Psoas muscle (tissue), 8 donors: ENCODE results near the gene INSR. TPM values are rescaled to one million over a fixed set of nuclear protein-coding genes. Genes with fewer than 3 reads are reported as not detected.

Experiments used
- ATAC-seq, 4 donors: fragments of 200-7000 bp; cut with Tn5 transposase; one replicate each; pipeline ENCODE4 v1.9.1; 2020; ENCODE audit warnings: moderate library complexity in 3 of 4, mild to moderate bottlenecking in 2 of 4
- DNase-seq, 2 donors: peaks; one replicate each; pipeline ENCODE4 v3.0.0-alpha.2; 2020
- H3K27ac ChIP-seq: fragments of 200-600 bp; one replicate; pipeline ENCODE4 v1.8.0; 2022
- H3K27me3 ChIP-seq, 3 donors: fragments of 200-600 bp in 1 of 3; one replicate each; pipeline versions ENCODE4 v1.6.1 to v1.8.0; 2013 to 2022; ENCODE audit warnings: low read length in 2 of 3, mild to moderate bottlenecking in 2 of 3, moderate library complexity in 1 of 3; ENCODE audit not compliant: insufficient read depth in 3 of 3
- H3K36me3 ChIP-seq, 2 donors: fragments of 200-600 bp in 1 of 2; one replicate each; pipeline versions ENCODE4 v1.6.1 to v1.8.0; 2013 to 2022; ENCODE audit warnings: low read depth in 1 of 2, mild to moderate bottlenecking in 1 of 2, moderate library complexity in 1 of 2; ENCODE audit not compliant: insufficient read depth in 1 of 2
- H3K4me1 ChIP-seq: fragments of 200-600 bp; one replicate; pipeline ENCODE4 v1.8.0; 2022
- H3K4me3 ChIP-seq: fragments of 200-600 bp; one replicate; pipeline ENCODE4 v1.8.0; 2022; ENCODE audit warnings: mild to moderate bottlenecking
- H3K9me3 ChIP-seq: fragments of 200-600 bp; one replicate; pipeline ENCODE4 v1.8.0; 2022
- CTCF ChIP-seq: fragments of 200-600 bp; IDR thresholded peaks from one replicate; pipeline ENCODE4 v1.8.0; 2022; ENCODE audit warnings: antibody characterized with exemption
- WGBS, 3 donors: extraction: QIAGEN DNeasy Blood & Tissue Kit; methylation state at CpG; one replicate each; pipeline versions ENCODE4 v1.1.6 to v1.1.7; 2013; 5-methylcytosine and 5-hydroxymethylcytosine counted together
- intact Hi-C, 2 donors: fragments of 100-400 bp; cut with DNase I; formaldehyde crosslinking; loops; one replicate each; pipeline versions ENCODE4 v1.11.0 to v1.14.2; 2022
- polyA plus RNA-seq, 3 donors: library from polyadenylated mRNA; stranded (reverse); fragments of 200-250 nt; gene quantifications; one replicate each; pipeline ENCODE4 v1.2.3, GENCODE V29; 2013
- total RNA-seq, 4 donors: library from RNA; stranded (reverse); fragmentation: NEBNext Ultra II Directional in 2 of 4; extraction: Animal tissue kit (Norgen Biotek cat#: 25700) in 2 of 4; gene quantifications; one replicate each; pipeline versions ENCODE4 v1.2.1 to v1.2.4, GENCODE V29; 2021 to 2023
- donor health status: healthy with polysubstance abuse.
- donor health status: DM: no; HTN: no; CAD: no; lungs with moderate emphysema.
- donor health status: Bipolar disorder and iron deficiency.
- donor health status: healthy.
- donor health status: DM: yes; HTN: yes; CAD: no.
- donor health status: DM: no; HTN: no; CAD: no.
- donor health status: DM: no; HTN: no; CAD: no.
- donor health status: DM: yes; HTN: yes; CAD: no.

INSR gene
- total and polyA plus RNA-seq, 7 donors: 3.7 to 95.1 (median 48.5) TPM

GRCh38 chr19:7260161-7260560, 34.1 kb downstream of the INSR start:
- Histone ChIP-seq H3K4me3 (no peak overlapping the region), H3K9me3 (no peaks in the 10 kb centered on the region), H3K27me3 (no peaks in the 10 kb centered on the region), H3K36me3 (no peaks in the 10 kb centered on the region), H3K4me1 (peaks cover 46% of the 10 kb centered on the region), H3K27ac (no peak overlapping the region)
- intact Hi-C loops: no loop called here
- peak; percentile 23 to 63 (median 53) for ATAC-seq
- DNase-seq: no peak
- no peak for TF ChIP-seq CTCF
- 41 to 46% (median 42%) methylated on average over 7 of the region's 7 CpGs for WGBS, 3 donors

GRCh38 chr19:7258840-7259395, 35.3 kb downstream of the INSR start:
- ATAC-seq: no peak
- peaks cover 46% of the 10 kb centered on the region for H3K4me1 ChIP-seq
- WGBS, 3 donors: 91 to 94% (median 93%) methylated on average over 6 of the region's 6 CpGs
- no peak for DNase-seq
- H3K36me3 ChIP-seq: no peaks in the 10 kb centered on the region
- TF ChIP-seq CTCF: no peak
- intact Hi-C loops: no loop called here
- no peak overlapping the region for H3K4me3 ChIP-seq
- H3K27me3 ChIP-seq: no peaks in the 10 kb centered on the region
- no peak overlapping the region for H3K27ac ChIP-seq
- no peaks in the 10 kb centered on the region for H3K9me3 ChIP-seq

GRCh38 chr19:7258041-7258839, 36.0 kb downstream of the INSR start:
- peaks cover 41% of the 10 kb centered on the region for H3K4me1 ChIP-seq
- DNase-seq: no peak
- H3K4me3 ChIP-seq: no peak overlapping the region
- H3K36me3 ChIP-seq: no peaks in the 10 kb centered on the region
- TF ChIP-seq CTCF: no peak
- no peaks in the 10 kb centered on the region for H3K9me3 ChIP-seq
- 73 to 83% (median 77%) methylated on average over 10 of the region's 10 CpGs for WGBS, 3 donors
- no peak for ATAC-seq
- intact Hi-C loops: no loop called here
- H3K27me3 ChIP-seq: no peaks in the 10 kb centered on the region
- no peak overlapping the region for H3K27ac ChIP-seq

- Histone ChIP-seq H3K27ac (no peak overlapping the region), H3K27me3 (no peaks in the 10 kb centered on the region), H3K4me3 (no peak overlapping the region), H3K36me3 (no peaks in the 10 kb centered on the region), H3K4me1 (peaks cover 32% of the 10 kb centered on the region), H3K9me3 (no peaks in the 10 kb centered on the region)
- WGBS, 3 donors: 78 to 82% (median 81%) methylated on average over 17 of the region's 17 CpGs
- no peak for DNase-seq
- no peak for ATAC-seq
- intact Hi-C loops: no loop called here
- no peak for TF ChIP-seq CTCF
Observed at GRCh38 chr19:7257148-7258040, 36.8 kb downstream of the INSR start.
